Osteoblast (primary cell): ENCODE data around the gene NADSYN1. TPM values are rescaled to one million over a fixed set of nuclear protein-coding genes. Genes with fewer than 3 reads are reported as not detected.

Source experiments
- DNase-seq: peaks from one replicate; pipeline ENCODE4 v3.0.0; 2011; ENCODE audit warnings: low spot score, mixed read lengths; ENCODE audit not compliant: insufficient read length; ENCODE audit errors: missing footprints
- H2AFZ ChIP-seq: 2 replicates; pipeline ENCODE4 v1.6.0; 2011; ENCODE audit warnings: mild to moderate bottlenecking, low read length
- H3K27ac ChIP-seq: 2 replicates; pipeline ENCODE4 v1.5.1; 2011; ENCODE audit warnings: mild to moderate bottlenecking, low read depth, low read length, moderate library complexity
- H3K27me3 ChIP-seq: 2 replicates; pipeline ENCODE4 v1.6.0; 2012; ENCODE audit warnings: mild to moderate bottlenecking, control low read depth, inconsistent platforms, low read length, moderate library complexity; ENCODE audit not compliant: insufficient read depth
- H3K36me3 ChIP-seq: 2 replicates; pipeline ENCODE4 v1.5.1; 2011; ENCODE audit warnings: mild to moderate bottlenecking, low read length, control low read depth, moderate library complexity; ENCODE audit not compliant: insufficient read depth
- H3K4me1 ChIP-seq: 2 replicates; pipeline ENCODE4 v1.5.1; 2011; ENCODE audit warnings: mild to moderate bottlenecking, low read length, control low read depth, moderate library complexity; ENCODE audit not compliant: insufficient read depth
- H3K4me2 ChIP-seq: 2 replicates; pipeline ENCODE4 v1.6.0; 2011; ENCODE audit warnings: mild to moderate bottlenecking, low read length; ENCODE audit not compliant: insufficient read depth
- H3K4me3 ChIP-seq: fragments of 200-600 bp; sonication (generic); 3 replicates; pipeline ENCODE4 v1.5.1; 2012; ENCODE audit warnings: mild to moderate bottlenecking, low read length, inconsistent platforms; ENCODE audit not compliant: insufficient read depth
- H3K79me2 ChIP-seq: 2 replicates; pipeline ENCODE4 v1.6.0; 2012; ENCODE audit warnings: mild to moderate bottlenecking, low read length, control low read depth, inconsistent platforms; ENCODE audit not compliant: insufficient read depth
- H3K9me3 ChIP-seq: 2 replicates; pipeline ENCODE4 v1.5.1; 2011; ENCODE audit warnings: low read depth, low read length, control low read depth
- H4K20me1 ChIP-seq: 2 replicates; pipeline ENCODE4 v1.6.0; 2012; ENCODE audit warnings: mild to moderate bottlenecking, low read length, control low read depth; ENCODE audit not compliant: insufficient read depth
- total RNA-seq: library from RNA; depleted of rRNA; stranded (reverse); fragments of >200 nt; gene quantifications from 2 replicates; pipeline ENCODE4 v1.2.3, GENCODE V29; 2012
- TF ChIP-seq, protein P1 (sequence below): IDR thresholded peaks from 2 replicates; pipeline ENCODE4 v1.5.1; 2011; ENCODE audit warnings: mild to moderate bottlenecking, low read depth, low read length, moderate library complexity; ENCODE audit errors: extremely low read depth

The NADSYN1 gene
- total RNA-seq, 1 donor, result 81.1 TPM

DNA sequence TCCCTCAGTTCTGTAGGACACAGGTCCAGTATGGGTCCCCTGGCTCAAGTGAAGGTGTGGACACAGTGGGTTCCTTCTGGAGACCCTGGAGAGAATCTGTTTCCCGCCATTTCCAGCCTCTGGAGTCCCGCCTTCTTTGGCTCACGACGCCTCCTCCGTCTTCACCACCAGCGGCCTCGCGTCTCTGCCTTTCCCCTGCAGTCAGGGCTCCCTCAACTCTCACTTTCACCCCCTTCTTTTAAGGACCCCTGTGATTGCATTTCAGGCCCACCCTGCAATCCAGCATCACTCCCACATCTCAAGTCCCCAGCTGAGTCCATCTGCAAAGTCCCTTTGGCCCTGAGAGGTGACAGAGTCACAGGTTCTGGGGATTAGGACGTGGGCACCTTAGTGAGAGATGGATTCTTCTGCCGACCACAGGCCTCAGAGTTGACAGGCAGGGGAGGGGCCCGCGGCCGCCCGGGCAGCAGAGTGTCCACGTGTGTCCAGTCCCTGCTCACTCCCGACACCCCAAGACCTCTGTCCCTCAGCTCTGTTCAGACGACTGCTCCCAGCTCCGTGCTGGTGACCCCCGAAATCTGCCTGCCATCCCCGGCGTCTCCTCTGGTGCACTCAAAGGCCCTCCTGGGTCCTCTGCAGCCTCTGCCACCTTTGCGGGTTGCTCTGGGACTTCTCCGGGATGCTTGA is 37.2 kb downstream of the NADSYN1 start:
- no peak overlapping the region for H3K27ac ChIP-seq

GRCh38 chr11:71490731-71491390 is 37.9 kb downstream of the NADSYN1 start:
- Histone ChIP-seq H3K79me2 (no peaks in the 10 kb centered on the region), H3K4me2 (no peak overlapping the region), H3K36me3 (peaks cover 28% of the 10 kb centered on the region), H3K4me3 (no peak overlapping the region), H2AFZ (no peak overlapping the region), H3K9me3 (no peaks in the 10 kb centered on the region), H3K27me3 (no peaks in the 10 kb centered on the region), H3K4me1 (no peaks in the 10 kb centered on the region), H4K20me1 (peaks cover 5% of the 10 kb centered on the region), H3K27ac (no peak overlapping the region)
- TF ChIP-seq, protein P1, sequence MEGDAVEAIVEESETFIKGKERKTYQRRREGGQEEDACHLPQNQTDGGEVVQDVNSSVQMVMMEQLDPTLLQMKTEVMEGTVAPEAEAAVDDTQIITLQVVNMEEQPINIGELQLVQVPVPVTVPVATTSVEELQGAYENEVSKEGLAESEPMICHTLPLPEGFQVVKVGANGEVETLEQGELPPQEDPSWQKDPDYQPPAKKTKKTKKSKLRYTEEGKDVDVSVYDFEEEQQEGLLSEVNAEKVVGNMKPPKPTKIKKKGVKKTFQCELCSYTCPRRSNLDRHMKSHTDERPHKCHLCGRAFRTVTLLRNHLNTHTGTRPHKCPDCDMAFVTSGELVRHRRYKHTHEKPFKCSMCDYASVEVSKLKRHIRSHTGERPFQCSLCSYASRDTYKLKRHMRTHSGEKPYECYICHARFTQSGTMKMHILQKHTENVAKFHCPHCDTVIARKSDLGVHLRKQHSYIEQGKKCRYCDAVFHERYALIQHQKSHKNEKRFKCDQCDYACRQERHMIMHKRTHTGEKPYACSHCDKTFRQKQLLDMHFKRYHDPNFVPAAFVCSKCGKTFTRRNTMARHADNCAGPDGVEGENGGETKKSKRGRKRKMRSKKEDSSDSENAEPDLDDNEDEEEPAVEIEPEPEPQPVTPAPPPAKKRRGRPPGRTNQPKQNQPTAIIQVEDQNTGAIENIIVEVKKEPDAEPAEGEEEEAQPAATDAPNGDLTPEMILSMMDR, result no peak
- no peak for DNase-seq

More for the DNA sequence above, 37.2 kb downstream of the NADSYN1 start:
- H2AFZ ChIP-seq, result no peak overlapping the region
- TF ChIP-seq, protein P1, result no peak
- H3K4me2 ChIP-seq, result no peak overlapping the region
- H3K4me1 ChIP-seq, result no peaks in the 10 kb centered on the region
- H3K9me3 ChIP-seq, result no peaks in the 10 kb centered on the region
- H3K36me3 ChIP-seq, result peaks cover 35% of the 10 kb centered on the region
- no peaks in the 10 kb centered on the region for H3K27me3 ChIP-seq
- no peak overlapping the region for H3K4me3 ChIP-seq
- H3K79me2 ChIP-seq, result no peaks in the 10 kb centered on the region
- no peak for DNase-seq
- H4K20me1 ChIP-seq, result peaks cover 5% of the 10 kb centered on the region

- Histone ChIP-seq H3K27me3 (no peaks in the 10 kb centered on the region), H2AFZ (no peak overlapping the region), H3K4me2 (no peak overlapping the region), H3K36me3 (peaks cover 22% of the 10 kb centered on the region), H3K9me3 (no peaks in the 10 kb centered on the region), H3K4me1 (no peaks in the 10 kb centered on the region), H3K4me3 (no peak overlapping the region), H3K79me2 (no peaks in the 10 kb centered on the region), H3K27ac (no peak overlapping the region), H4K20me1 (peaks cover 5% of the 10 kb centered on the region)
- no peak for DNase-seq
- TF ChIP-seq, protein P1, result no peak
Measured at GRCh38 chr11:71491531-71491930, 38.5 kb downstream of the NADSYN1 start.

- Histone ChIP-seq H3K4me1 (no peaks in the 10 kb centered on the region), H3K4me2 (no peak overlapping the region), H3K79me2 (no peaks in the 10 kb centered on the region), H3K36me3 (peaks cover 21% of the 10 kb centered on the region), H4K20me1 (peaks cover 5% of the 10 kb centered on the region), H3K9me3 (no peaks in the 10 kb centered on the region), H3K27me3 (no peaks in the 10 kb centered on the region), H2AFZ (no peak overlapping the region), H3K4me3 (no peak overlapping the region), H3K27ac (no peak overlapping the region)
- DNase-seq, result no peak
- TF ChIP-seq, protein P1, result no peak
Measured at GRCh38 chr11:71491940-71492339, 38.9 kb downstream of the NADSYN1 start.
